AG04450 (cell line): ENCODE results near the gene ISOC2. TPM values are rescaled to one million over a fixed set of nuclear protein-coding genes. Genes with fewer than 3 reads are reported as not detected.

Experiments used
- CTCF ChIA-PET: fragments of 300-600, 350-600 bp; formaldehyde crosslinking; extraction: SDS; loops from one replicate; lab custom pipeline; 2022; ENCODE audit warnings: antibody characterized with exemption, inconsistent platforms; lab: Charles Lee
- POLR2A ChIA-PET: fragments of 350-600 bp; formaldehyde crosslinking; extraction: SDS; loops from one replicate; lab custom pipeline; 2021; ENCODE audit warnings: antibody characterized with exemption, inconsistent platforms; lab: Yijun Ruan, JAX
- DNase-seq: peaks from one replicate; pipeline ENCODE4 v3.0.0-alpha.2; 2011; ENCODE audit warnings: low read depth, low spot score
- H3K27ac ChIP-seq: one replicate; pipeline ENCODE4 v1.5.1; 2012; ENCODE audit warnings: low read depth, low read length, control low read depth
- H3K27me3 ChIP-seq: one replicate; pipeline ENCODE4 v1.6.0; 2012; ENCODE audit warnings: low read length; ENCODE audit not compliant: control insufficient read depth, insufficient read depth
- H3K4me3 ChIP-seq: 2 replicates; pipeline ENCODE4 v1.5.1; 2011; ENCODE audit warnings: mild to moderate bottlenecking, low read depth, low read length, control low read depth
- H3K9me3 ChIP-seq: 2 replicates; pipeline ENCODE4 v1.5.1; 2012; ENCODE audit warnings: low read length; ENCODE audit not compliant: control insufficient read depth, insufficient read depth
- polyA plus RNA-seq: library from polyadenylated mRNA; depleted of rRNA; stranded (reverse); fragments of >200 nt; gene quantifications from 2 replicates; pipeline ENCODE4 v1.2.3, GENCODE V29; 2011
- TF ChIP-seq, protein P1 (sequence below): IDR thresholded peaks from 2 replicates; pipeline ENCODE4 v1.5.1; 2011; ENCODE audit warnings: low read depth, low read length, control low read depth, inconsistent platforms

ISOC2 gene
- polyA plus RNA-seq, 1 experiment: 45.1 TPM

GRCh38 chr19:55454787-55455243, 6.6 kb downstream of the ISOC2 start:
- CTCF ChIA-PET: interaction anchor here (0.7 to 2.3 kb wide), 5 partner anchors 13 to 163 kb away, joined by 3 to 11 read pairs (median 6); no protein-coding TSS in a partner anchor
- no peak for DNase-seq
- H3K27ac ChIP-seq: no peak overlapping the region
- TF ChIP-seq, protein P1, sequence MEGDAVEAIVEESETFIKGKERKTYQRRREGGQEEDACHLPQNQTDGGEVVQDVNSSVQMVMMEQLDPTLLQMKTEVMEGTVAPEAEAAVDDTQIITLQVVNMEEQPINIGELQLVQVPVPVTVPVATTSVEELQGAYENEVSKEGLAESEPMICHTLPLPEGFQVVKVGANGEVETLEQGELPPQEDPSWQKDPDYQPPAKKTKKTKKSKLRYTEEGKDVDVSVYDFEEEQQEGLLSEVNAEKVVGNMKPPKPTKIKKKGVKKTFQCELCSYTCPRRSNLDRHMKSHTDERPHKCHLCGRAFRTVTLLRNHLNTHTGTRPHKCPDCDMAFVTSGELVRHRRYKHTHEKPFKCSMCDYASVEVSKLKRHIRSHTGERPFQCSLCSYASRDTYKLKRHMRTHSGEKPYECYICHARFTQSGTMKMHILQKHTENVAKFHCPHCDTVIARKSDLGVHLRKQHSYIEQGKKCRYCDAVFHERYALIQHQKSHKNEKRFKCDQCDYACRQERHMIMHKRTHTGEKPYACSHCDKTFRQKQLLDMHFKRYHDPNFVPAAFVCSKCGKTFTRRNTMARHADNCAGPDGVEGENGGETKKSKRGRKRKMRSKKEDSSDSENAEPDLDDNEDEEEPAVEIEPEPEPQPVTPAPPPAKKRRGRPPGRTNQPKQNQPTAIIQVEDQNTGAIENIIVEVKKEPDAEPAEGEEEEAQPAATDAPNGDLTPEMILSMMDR: peak; percentile 77
- POLR2A ChIA-PET: no interaction called here
- peaks cover 20% of the 10 kb centered on the region for H3K27me3 ChIP-seq
- no peaks in the 10 kb centered on the region; the same call in 1 of the 2 replicates for H3K9me3 ChIP-seq
- no peak overlapping the region for H3K4me3 ChIP-seq

- ChIA-PET CTCF (interaction anchor here (0.5 to 2.3 kb wide), 9 partner anchors 14 to 313 kb away, joined by 3 to 13 read pairs (median 6); no protein-coding TSS in a partner anchor), POLR2A (interaction anchor here (0.6 to 1.0 kb wide), 5 partner anchors 31 to 114 kb away, joined by 3 to 8 read pairs (median 4); partner anchors contain the start of genes NAT14 and UBE2S)
- no peak for DNase-seq
These were observed 7.8 kb downstream of the ISOC2 start for GRCh38 chr19:55453511-55454260.

DNA sequence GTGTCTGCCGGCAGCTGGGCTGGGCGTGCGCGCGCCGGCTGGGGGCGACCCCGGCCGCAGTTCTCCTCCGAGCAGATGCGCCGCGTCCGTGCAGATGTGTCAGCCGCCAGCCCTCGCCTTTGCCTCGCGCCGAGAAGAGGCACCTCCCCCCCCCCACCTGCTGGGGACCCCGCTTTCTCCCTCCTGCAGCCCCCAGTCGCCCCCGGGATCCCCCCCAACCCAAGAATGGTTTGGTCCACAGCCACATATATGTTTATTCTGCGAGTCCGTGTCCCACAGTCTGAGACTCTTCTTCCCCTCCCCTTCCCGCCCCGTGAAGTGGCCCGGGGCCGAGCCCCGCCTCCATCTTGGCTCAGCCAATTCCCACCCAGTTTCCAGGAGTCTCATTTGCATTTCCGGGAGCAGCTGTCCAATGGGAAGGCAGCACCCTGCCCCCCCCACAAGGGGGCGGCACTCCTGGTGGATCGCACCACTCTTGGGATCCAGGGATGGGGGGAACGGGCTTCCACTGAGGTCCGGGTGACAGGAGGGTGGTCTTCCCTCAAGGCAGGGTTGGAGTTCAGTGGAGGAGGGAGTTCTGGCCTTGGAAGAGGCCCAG, 8.6 kb downstream of the ISOC2 start:
- Histone ChIP-seq H3K9me3 (peaks cover 7% of the 10 kb centered on the region; the same call in 1 of the 2 replicates), H3K27me3 (peaks cover 28% of the 10 kb centered on the region), H3K27ac (no peak overlapping the region), H3K4me3 (no peak overlapping the region; the same call in 1 of the 2 replicates)
- ChIA-PET CTCF (interaction anchor here (0.6 to 2.3 kb wide), 6 partner anchors 15 to 312 kb away, joined by 3 to 13 read pairs (median 6); no protein-coding TSS in a partner anchor), POLR2A (interaction anchor here (0.6 to 1.0 kb wide), 4 partner anchors 32 to 114 kb away, joined by 3 to 8 read pairs (median 4); partner anchors contain the start of genes NAT14 and UBE2S)
- TF ChIP-seq, protein P1: no peak
- DNase-seq: peak; percentile 27

More at GRCh38 chr19:55453511-55454260, 7.8 kb downstream of the ISOC2 start:
- Histone ChIP-seq H3K4me3 (no peak overlapping the region), H3K27me3 (peaks cover 27% of the 10 kb centered on the region), H3K9me3 (peaks cover 7% of the 10 kb centered on the region; the same call in 1 of the 2 replicates), H3K27ac (no peak overlapping the region)
- TF ChIP-seq, protein P1: no peak

DNA sequence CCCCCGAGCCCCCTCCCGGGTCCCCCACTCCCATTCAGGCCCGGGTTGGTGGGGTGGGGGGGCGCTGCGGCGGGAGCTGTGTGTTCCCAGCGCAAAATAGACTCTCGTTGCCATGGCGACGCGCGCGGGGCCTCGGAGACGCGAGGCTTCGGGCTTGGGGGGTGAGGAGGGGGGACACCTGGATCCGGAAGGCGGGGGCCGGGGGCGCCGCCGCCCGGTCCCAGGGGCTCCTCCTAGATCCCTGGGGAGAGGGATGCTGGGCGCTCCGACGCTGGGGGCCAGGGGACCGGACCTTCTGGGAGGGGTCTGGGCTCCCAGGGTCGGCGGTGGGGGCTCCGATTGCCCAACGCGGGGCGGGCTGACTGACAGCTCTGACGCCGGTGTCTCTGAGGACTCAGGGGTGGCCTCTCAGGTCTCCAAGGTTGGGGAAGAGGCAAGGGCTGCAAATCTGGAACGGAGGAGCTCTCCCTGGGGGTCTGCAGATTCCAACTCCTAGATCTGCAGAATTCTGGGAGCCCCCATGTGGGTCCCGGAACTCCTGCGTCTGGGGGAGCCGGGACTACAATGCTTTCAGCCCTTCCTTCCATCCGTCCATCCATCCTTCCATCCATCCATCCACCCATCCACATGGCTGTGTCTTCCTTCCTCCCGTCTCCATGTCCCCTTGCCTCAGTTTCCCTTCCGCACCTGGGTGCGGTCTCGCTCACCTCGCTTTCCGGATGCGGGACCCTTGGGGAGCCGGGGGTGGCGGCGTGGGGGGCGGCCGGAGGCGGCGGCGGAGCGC, 9.3 kb downstream of the ISOC2 start:
- H3K4me3 ChIP-seq: peak overlapping the region; percentile 25
- no peak for DNase-seq
- CTCF ChIA-PET: interaction anchor here (2.1 to 2.3 kb wide), 2 partner anchors 15 to 311 kb away, joined by 6 to 13 read pairs; no protein-coding TSS in a partner anchor
- peaks cover 7% of the 10 kb centered on the region; the same call in 1 of the 2 replicates for H3K9me3 ChIP-seq
- no peak overlapping the region for H3K27ac ChIP-seq
- TF ChIP-seq, protein P1: no peak
- H3K27me3 ChIP-seq: peaks cover 33% of the 10 kb centered on the region
- POLR2A ChIA-PET: interaction anchor here (1.0 kb wide), 1 partner anchor 45 kb away, joined by 8 read pairs; the partner anchor contains the start of gene UBE2S
